Neural progenitor cell (in vitro differentiated cells): ENCODE measurements around the gene SLC2A4.

Experiments used
- EZH2 ChIP-seq: fragments of 200-600 bp; sonication (generic); IDR thresholded peaks from 2 replicates; pipeline ENCODE4 v1.6.1; 2017; ENCODE audit warnings: antibody characterized with exemption, mild to moderate bottlenecking, moderate library complexity
- EZH2phosphoT487 ChIP-seq: fragments of 200-600 bp; sonication (generic); IDR thresholded peaks from 2 replicates; pipeline ENCODE4 v1.6.1; 2017; ENCODE audit warnings: antibody characterized with exemption
- TF ChIP-seq, protein P1 (sequence below): fragments of 200-600 bp; sonication (generic); IDR thresholded peaks from 2 replicates; pipeline ENCODE4 v1.5.1; 2017; ENCODE audit warnings: antibody characterized with exemption, mild to moderate bottlenecking

DNA sequence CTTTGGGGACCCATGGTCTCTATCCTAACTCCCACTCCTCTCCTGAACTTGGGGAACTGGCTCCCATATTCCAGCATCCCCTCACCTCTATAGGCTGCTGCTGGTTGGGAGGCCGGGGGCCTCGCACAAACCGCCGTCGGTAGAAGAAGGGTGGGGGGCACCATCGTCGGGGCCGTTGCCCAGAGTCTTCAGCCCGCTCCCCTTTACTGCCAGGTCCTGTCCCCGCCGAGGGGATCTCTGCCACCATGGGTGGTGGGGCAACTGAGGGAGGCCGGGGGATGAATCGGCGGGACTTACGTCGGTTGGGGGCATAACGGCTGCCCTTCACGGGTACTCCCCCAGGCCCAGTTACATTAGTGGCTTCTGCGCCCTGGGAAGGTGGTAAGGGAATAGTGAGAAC, 8.6 kb downstream of the SLC2A4 start:
- TF ChIP-seq, protein P1, sequence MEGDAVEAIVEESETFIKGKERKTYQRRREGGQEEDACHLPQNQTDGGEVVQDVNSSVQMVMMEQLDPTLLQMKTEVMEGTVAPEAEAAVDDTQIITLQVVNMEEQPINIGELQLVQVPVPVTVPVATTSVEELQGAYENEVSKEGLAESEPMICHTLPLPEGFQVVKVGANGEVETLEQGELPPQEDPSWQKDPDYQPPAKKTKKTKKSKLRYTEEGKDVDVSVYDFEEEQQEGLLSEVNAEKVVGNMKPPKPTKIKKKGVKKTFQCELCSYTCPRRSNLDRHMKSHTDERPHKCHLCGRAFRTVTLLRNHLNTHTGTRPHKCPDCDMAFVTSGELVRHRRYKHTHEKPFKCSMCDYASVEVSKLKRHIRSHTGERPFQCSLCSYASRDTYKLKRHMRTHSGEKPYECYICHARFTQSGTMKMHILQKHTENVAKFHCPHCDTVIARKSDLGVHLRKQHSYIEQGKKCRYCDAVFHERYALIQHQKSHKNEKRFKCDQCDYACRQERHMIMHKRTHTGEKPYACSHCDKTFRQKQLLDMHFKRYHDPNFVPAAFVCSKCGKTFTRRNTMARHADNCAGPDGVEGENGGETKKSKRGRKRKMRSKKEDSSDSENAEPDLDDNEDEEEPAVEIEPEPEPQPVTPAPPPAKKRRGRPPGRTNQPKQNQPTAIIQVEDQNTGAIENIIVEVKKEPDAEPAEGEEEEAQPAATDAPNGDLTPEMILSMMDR = no peak
- TF ChIP-seq EZH2 (no peak), EZH2phosphoT487 (no peak)
